ENCODE data around the gene KIZ. TPM values are rescaled to one million over a fixed set of nuclear protein-coding genes. Genes with fewer than 3 reads are reported as not detected.
A peak's percentile ranks its signal among the peaks of the same experiment; 100 is the strongest.

KIZ gene
- total and polyA plus RNA-seq, 7 experiments from 2014 or later: 15.6 to 49.6 (median 32.5) TPM

- Histone ChIP-seq H3K36me3 (ENCODE audit: control insufficient read depth in 2 of 3, insufficient read depth in 3 of 3, low read length in 3 of 3) (peaks cover 0 to 8% (median 0%) of the 10 kb centered on the region in 3 experiments), H3K4me1 (ENCODE audit: control insufficient read depth in 2 of 2, insufficient read depth in 2 of 2, low read length in 2 of 2) (no peaks in the 10 kb centered on the region), H3K27me3 (ENCODE audit: control insufficient read depth in 2 of 2, insufficient read depth in 2 of 2, low read length in 2 of 2) (no peaks in the 10 kb centered on the region), H3K9me3 (ENCODE audit: control insufficient read depth in 2 of 3, low read length in 3 of 3) (no peaks in the 10 kb centered on the region), H3K27ac (ENCODE audit: low read depth, low read length) (no peak overlapping the region), H3K4me3 (ENCODE audit: low read length) (no peak overlapping the region)
- peaks cover 0 to 3% (median 0%) of the 10 kb centered on the region in 7 donors for H3K4me1 Mint-ChIP-seq
- H3K36me3 Mint-ChIP-seq: peaks cover 1 to 58% (median 34%) of the 10 kb centered on the region in 5 donors
- no peak overlapping the region for H3K4me3 Mint-ChIP-seq
- POLR2A ChIA-PET: no interaction called here
- intact Hi-C loops (cut with micrococcal nuclease): no loop called here
- no peaks in the 10 kb centered on the region for H3K27me3 Mint-ChIP-seq
- H3K27ac Mint-ChIP-seq: no peak overlapping the region
- H3K9me3 Mint-ChIP-seq: peaks cover 0 to 6% (median 0%) of the 10 kb centered on the region in 11 donors
- ATAC-seq (no peak), DNase-seq (no peak)
- CTCF ChIA-PET: interaction anchor here (0.7 kb wide), 1 partner anchor 42 kb away, joined by 3 read pairs; no protein-coding TSS in a partner anchor
These were observed 30.4 kb downstream of the KIZ start for GRCh38 chr20:21156266-21156665.

- CTCF ChIA-PET: no interaction called here
- no peaks in the 10 kb centered on the region for H3K27me3 ChIP-seq (ENCODE audit: control insufficient read depth in 2 of 2, insufficient read depth in 2 of 2, low read length in 2 of 2)
- H3K9me3 ChIP-seq (ENCODE audit: control insufficient read depth in 2 of 3, low read length in 3 of 3): no peaks in the 10 kb centered on the region
- no peak for DNase-seq
- Mint-ChIP-seq H3K27me3 (no peaks in the 10 kb centered on the region), H3K27ac (no peak overlapping the region), H3K4me3 (no peak overlapping the region), H3K36me3 (peaks cover 4 to 57% (median 34%) of the 10 kb centered on the region in 5 donors), H3K4me1 (peaks cover 0 to 3% (median 0%) of the 10 kb centered on the region in 7 donors), H3K9me3 (peaks cover 0 to 6% (median 0%) of the 10 kb centered on the region in 11 donors)
- H3K4me3 ChIP-seq (ENCODE audit: low read length): no peak overlapping the region
- ATAC-seq: no peak
- peaks cover 0 to 13% (median 0%) of the 10 kb centered on the region in 3 experiments for H3K36me3 ChIP-seq (ENCODE audit: control insufficient read depth in 2 of 3, insufficient read depth in 3 of 3, low read length in 3 of 3)
- no peak overlapping the region for H3K27ac ChIP-seq (ENCODE audit: low read depth, low read length)
- intact Hi-C loops (cut with micrococcal nuclease): no loop called here
- POLR2A ChIA-PET: no interaction called here
- H3K4me1 ChIP-seq (ENCODE audit: control insufficient read depth in 2 of 2, insufficient read depth in 2 of 2, low read length in 2 of 2): no peaks in the 10 kb centered on the region
These were observed 31.1 kb downstream of the KIZ start for GRCh38 chr20:21157006-21157405.

DNA sequence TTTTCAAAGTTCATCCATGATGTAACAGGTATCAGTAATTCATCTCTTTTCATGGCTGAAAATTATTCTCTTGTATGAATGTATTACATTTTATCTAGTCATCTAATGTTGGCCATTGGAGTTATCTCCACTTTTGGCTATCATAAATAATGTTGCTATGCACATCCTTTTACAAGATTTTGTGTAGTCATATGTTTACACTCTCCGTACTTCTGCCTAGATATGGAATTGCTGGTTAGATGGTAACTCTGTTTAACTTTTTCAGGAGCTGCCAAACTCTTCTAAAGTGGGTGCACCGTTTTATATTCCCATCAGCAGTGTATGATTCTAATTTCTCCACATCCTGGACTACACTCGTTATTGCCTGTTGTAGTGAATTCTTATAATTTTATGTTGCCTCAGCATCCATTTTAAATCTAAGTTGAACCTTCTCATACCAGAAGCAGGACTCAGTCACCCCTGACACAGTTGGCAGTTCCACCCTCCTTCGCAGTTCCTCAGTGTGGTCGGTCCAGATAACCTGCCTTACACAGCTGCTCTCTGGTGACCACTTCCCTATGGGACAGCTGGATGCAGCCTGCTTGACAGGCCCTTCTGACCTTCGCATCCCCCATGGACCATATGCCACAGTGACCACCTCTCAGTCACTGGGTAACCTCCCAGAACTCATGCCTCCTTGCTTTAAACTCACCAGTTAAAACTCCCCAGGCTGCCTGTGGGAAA is 33.9 kb downstream of the KIZ start:
- CTCF ChIA-PET: no interaction called here

DNA sequence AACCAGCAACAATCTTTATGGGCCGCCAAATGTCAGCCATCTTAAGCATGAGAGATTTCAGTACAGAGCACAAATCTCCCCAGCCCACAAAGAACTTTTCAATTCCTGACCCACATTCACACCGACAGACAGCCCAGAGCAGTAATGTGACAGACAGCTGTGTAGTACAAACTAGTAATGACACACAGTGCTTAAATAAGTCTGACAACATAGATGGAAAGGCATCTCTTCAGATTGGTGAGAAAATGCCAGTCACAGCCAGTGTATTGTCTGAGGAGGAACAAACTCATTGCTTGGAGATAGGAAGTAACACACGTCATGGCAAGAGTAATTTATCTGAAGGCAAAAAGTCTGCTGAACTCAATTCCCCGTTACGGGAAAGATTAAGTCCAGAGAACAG is 36.0 kb downstream of the KIZ start:
- H3K4me3 ChIP-seq (ENCODE audit: low read length): no peak overlapping the region
- CTCF ChIA-PET: no interaction called here
- no peaks in the 10 kb centered on the region for H3K4me1 ChIP-seq (ENCODE audit: control insufficient read depth in 2 of 2, insufficient read depth in 2 of 2, low read length in 2 of 2)
- H3K27me3 ChIP-seq (ENCODE audit: control insufficient read depth in 2 of 2, insufficient read depth in 2 of 2, low read length in 2 of 2): no peaks in the 10 kb centered on the region
- DNase-seq (no peak), ATAC-seq (no peak)
- Mint-ChIP-seq H3K4me1 (peaks cover 2 to 17% (median 10%) of the 10 kb centered on the region in 7 donors), H3K36me3 (peaks cover 19 to 63% (median 57%) of the 10 kb centered on the region in 5 donors), H3K27ac (no peak overlapping the region), H3K4me3 (no peak overlapping the region), H3K9me3 (peaks cover 0 to 6% (median 2%) of the 10 kb centered on the region in 11 donors), H3K27me3 (no peaks in the 10 kb centered on the region)
- no peaks in the 10 kb centered on the region for H3K9me3 ChIP-seq (ENCODE audit: control insufficient read depth in 2 of 3, low read length in 3 of 3)
- intact Hi-C loops (cut with micrococcal nuclease): no loop called here
- peaks cover 0 to 31% (median 0%) of the 10 kb centered on the region in 3 experiments for H3K36me3 ChIP-seq (ENCODE audit: control insufficient read depth in 2 of 3, insufficient read depth in 3 of 3, low read length in 3 of 3)
- no peak overlapping the region for H3K27ac ChIP-seq (ENCODE audit: low read depth, low read length)
- POLR2A ChIA-PET: no interaction called here

More for the DNA sequence above, 33.9 kb downstream of the KIZ start:
- peaks cover 0 to 4% (median 0%) of the 10 kb centered on the region in 7 donors for H3K4me1 Mint-ChIP-seq
- Histone ChIP-seq H3K36me3 (ENCODE audit: control insufficient read depth in 2 of 3, insufficient read depth in 3 of 3, low read length in 3 of 3) (peaks cover 0 to 31% (median 0%) of the 10 kb centered on the region in 3 experiments), H3K27me3 (ENCODE audit: control insufficient read depth in 2 of 2, insufficient read depth in 2 of 2, low read length in 2 of 2) (no peaks in the 10 kb centered on the region), H3K4me3 (ENCODE audit: low read length) (no peak overlapping the region), H3K9me3 (ENCODE audit: control insufficient read depth in 2 of 3, low read length in 3 of 3) (no peaks in the 10 kb centered on the region), H3K27ac (ENCODE audit: low read depth, low read length) (no peak overlapping the region), H3K4me1 (ENCODE audit: control insufficient read depth in 2 of 2, insufficient read depth in 2 of 2, low read length in 2 of 2) (no peaks in the 10 kb centered on the region)
- no peak overlapping the region for H3K4me3 Mint-ChIP-seq
- H3K9me3 Mint-ChIP-seq: peaks cover 0 to 6% (median 0%) of the 10 kb centered on the region in 11 donors
- POLR2A ChIA-PET: no interaction called here
- H3K36me3 Mint-ChIP-seq: peaks cover 6 to 60% (median 51%) of the 10 kb centered on the region in 5 donors
- intact Hi-C loops (cut with micrococcal nuclease): no loop called here
- DNase-seq (no peak), ATAC-seq (no peak)
- H3K27ac Mint-ChIP-seq: peak overlapping the region in 1 of 9 donors; percentile 22
- H3K27me3 Mint-ChIP-seq: no peaks in the 10 kb centered on the region

- ATAC-seq: no peak
- H3K4me1 Mint-ChIP-seq: peaks cover 2 to 18% (median 10%) of the 10 kb centered on the region in 7 donors
- H3K36me3 ChIP-seq (ENCODE audit: control insufficient read depth in 2 of 3, insufficient read depth in 3 of 3, low read length in 3 of 3): peaks cover 0 to 31% (median 0%) of the 10 kb centered on the region in 3 experiments
- ChIA-PET POLR2A (no interaction called here), CTCF (no interaction called here)
- H3K4me1 ChIP-seq (ENCODE audit: control insufficient read depth in 2 of 2, insufficient read depth in 2 of 2, low read length in 2 of 2): no peaks in the 10 kb centered on the region
- no peak overlapping the region for H3K27ac ChIP-seq (ENCODE audit: low read depth, low read length)
- no peak overlapping the region for H3K4me3 ChIP-seq (ENCODE audit: low read length)
- peaks cover 21 to 66% (median 60%) of the 10 kb centered on the region in 5 donors for H3K36me3 Mint-ChIP-seq
- DNase-seq: no peak
- peaks cover 0 to 6% (median 2%) of the 10 kb centered on the region in 11 donors for H3K9me3 Mint-ChIP-seq
- H3K27ac Mint-ChIP-seq: no peak overlapping the region
- H3K27me3 Mint-ChIP-seq: no peaks in the 10 kb centered on the region
- intact Hi-C loops (cut with micrococcal nuclease): no loop called here
- no peak overlapping the region for H3K4me3 Mint-ChIP-seq
- H3K9me3 ChIP-seq (ENCODE audit: control insufficient read depth in 2 of 3, low read length in 3 of 3): no peaks in the 10 kb centered on the region
- H3K27me3 ChIP-seq (ENCODE audit: control insufficient read depth in 2 of 2, insufficient read depth in 2 of 2, low read length in 2 of 2): no peaks in the 10 kb centered on the region
These were observed 36.7 kb downstream of the KIZ start for GRCh38 chr20:21162631-21163030.

DNA sequence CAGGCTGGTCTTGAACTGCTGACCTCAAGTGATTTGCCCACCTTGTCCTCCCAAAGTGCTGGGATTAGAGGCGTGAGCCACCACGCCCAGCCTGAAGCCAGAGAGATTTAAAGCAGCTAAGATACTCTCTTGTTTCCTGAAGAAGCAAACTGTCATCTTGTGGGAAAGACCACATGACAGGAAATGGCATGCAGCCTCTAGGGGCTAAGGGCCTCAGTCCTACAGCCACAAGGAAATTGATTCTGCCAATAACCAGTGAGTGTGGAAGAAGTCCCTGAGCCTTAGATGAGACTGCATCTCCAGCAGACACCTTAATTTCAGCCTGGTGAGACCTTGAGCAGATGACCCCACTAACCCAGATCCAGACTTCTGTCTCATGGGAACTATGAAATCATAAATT is 40.9 kb downstream of the KIZ start:
- no peak overlapping the region for H3K27ac ChIP-seq (ENCODE audit: low read depth, low read length)
- H3K36me3 Mint-ChIP-seq: peaks cover 31 to 69% (median 61%) of the 10 kb centered on the region in 5 donors
- H3K27me3 Mint-ChIP-seq: no peaks in the 10 kb centered on the region
- no peaks in the 10 kb centered on the region for H3K27me3 ChIP-seq (ENCODE audit: control insufficient read depth in 2 of 2, insufficient read depth in 2 of 2, low read length in 2 of 2)
- H3K4me3 Mint-ChIP-seq: peak overlapping the region in 1 of 10 donors; percentile 78
- ChIA-PET POLR2A (no interaction called here), CTCF (no interaction called here)
- peak overlapping the region in 1 of 9 donors; percentile 88 for H3K27ac Mint-ChIP-seq
- H3K9me3 Mint-ChIP-seq: peaks cover 0 to 11% (median 6%) of the 10 kb centered on the region in 11 donors
- H3K9me3 ChIP-seq (ENCODE audit: control insufficient read depth in 2 of 3, low read length in 3 of 3): no peaks in the 10 kb centered on the region
- intact Hi-C loops (cut with micrococcal nuclease): no loop called here
- no peak for DNase-seq
- H3K4me1 ChIP-seq (ENCODE audit: control insufficient read depth in 2 of 2, insufficient read depth in 2 of 2, low read length in 2 of 2): no peaks in the 10 kb centered on the region
- ATAC-seq: no peak
- peaks cover 2 to 18% (median 10%) of the 10 kb centered on the region in 7 donors for H3K4me1 Mint-ChIP-seq
- H3K36me3 ChIP-seq (ENCODE audit: control insufficient read depth in 2 of 3, insufficient read depth in 3 of 3, low read length in 3 of 3): peaks cover 0 to 20% (median 0%) of the 10 kb centered on the region in 3 experiments
- no peak overlapping the region for H3K4me3 ChIP-seq (ENCODE audit: low read length)
